ENCODE data around the gene EHMT1.

The EHMT1 gene

DNA sequence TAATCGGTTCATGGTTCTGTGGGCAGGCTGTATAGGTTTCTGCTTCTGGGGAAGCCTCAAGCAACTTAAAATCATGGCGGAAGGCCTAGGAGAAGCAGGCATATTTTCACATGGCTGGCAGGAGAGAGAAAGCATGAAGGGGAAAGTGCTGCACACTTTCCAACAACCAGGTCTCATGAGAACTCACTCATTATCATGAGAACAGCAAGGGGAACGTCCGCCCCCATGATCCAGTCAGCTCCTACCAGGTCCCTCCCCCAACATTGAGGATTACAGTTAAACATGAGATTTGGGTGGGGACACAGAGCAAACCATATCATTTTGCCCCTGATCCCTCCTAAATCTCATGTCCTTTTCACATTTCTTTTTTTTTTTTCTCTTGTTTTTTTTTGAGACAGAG is 82.1 kb downstream of the EHMT1 start:
- Histone ChIP-seq H3K9me3 (ENCODE audit: control insufficient read depth in 2 of 2, low read length in 2 of 2) (peaks cover 0 to 5% of the 10 kb centered on the region in 2 donors), H3K9ac (ENCODE audit: low read depth in 1 of 2, low read length in 2 of 2) (no peak overlapping the region), H3K36me3 (ENCODE audit: control insufficient read depth in 2 of 2, insufficient read depth in 2 of 2, low read length in 2 of 2) (peaks cover 0 to 6% of the 10 kb centered on the region in 2 donors), H3K4me1 (ENCODE audit: control insufficient read depth in 2 of 2, insufficient read depth in 2 of 2, low read length in 2 of 2) (no peaks in the 10 kb centered on the region), H3K4me3 (ENCODE audit: low read length in 2 of 2) (no peak overlapping the region), H3K27me3 (ENCODE audit: control insufficient read depth in 2 of 2, insufficient read depth in 2 of 2, low read length in 2 of 2) (no peaks in the 10 kb centered on the region), H3K27ac (ENCODE audit: low read depth in 2 of 2, low read length in 2 of 2) (no peak overlapping the region)

DNA sequence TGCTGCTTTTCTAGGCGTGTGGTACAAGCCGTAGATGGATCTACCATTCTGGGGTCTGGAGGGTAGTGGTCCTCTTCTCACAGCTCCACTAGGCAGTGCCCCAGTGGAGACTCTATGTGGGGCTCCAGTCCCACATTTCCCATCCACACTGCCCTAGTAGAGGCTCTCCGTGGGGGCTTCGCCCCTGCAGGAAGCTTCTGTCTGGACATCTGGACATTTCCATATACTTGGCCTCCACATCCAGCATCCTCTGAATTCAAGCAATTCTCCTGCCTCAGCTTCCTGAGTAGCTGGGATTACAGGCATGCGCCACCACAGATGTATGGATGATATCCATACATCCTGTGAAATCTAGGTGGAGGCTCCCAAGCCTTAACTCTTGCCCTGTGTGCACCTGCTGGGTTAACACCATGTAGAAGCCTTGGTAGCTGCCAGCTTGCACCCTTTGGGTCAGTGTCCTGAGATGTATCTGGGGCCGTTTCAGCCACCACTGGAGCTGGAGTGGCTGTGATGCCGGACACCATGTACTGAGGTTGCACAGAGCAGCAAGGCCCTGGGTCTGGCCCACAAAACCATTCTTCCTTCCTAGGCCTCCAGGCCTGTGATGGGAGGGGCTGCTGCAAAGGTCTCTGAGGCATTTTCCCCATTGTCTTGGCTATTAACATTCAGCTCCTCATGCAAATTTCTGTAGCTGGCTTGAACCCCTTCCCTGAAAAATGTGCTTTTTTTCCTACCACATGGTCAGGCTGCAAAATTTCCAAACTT is 84.0 kb downstream of the EHMT1 start:
- H3K27me3 ChIP-seq (ENCODE audit: control insufficient read depth in 2 of 2, insufficient read depth in 2 of 2, low read length in 2 of 2), result no peaks in the 10 kb centered on the region
- H3K9ac ChIP-seq (ENCODE audit: low read depth in 1 of 2, low read length in 2 of 2), result no peak overlapping the region
- H3K27ac ChIP-seq (ENCODE audit: low read depth in 2 of 2, low read length in 2 of 2), result no peak overlapping the region
- H3K36me3 ChIP-seq (ENCODE audit: control insufficient read depth in 2 of 2, insufficient read depth in 2 of 2, low read length in 2 of 2), result peaks cover 0 to 6% of the 10 kb centered on the region in 2 donors
- peaks cover 0 to 5% of the 10 kb centered on the region in 2 donors for H3K9me3 ChIP-seq (ENCODE audit: control insufficient read depth in 2 of 2, low read length in 2 of 2)
- no peaks in the 10 kb centered on the region for H3K4me1 ChIP-seq (ENCODE audit: control insufficient read depth in 2 of 2, insufficient read depth in 2 of 2, low read length in 2 of 2)
- no peak overlapping the region for H3K4me3 ChIP-seq (ENCODE audit: low read length in 2 of 2)

DNA sequence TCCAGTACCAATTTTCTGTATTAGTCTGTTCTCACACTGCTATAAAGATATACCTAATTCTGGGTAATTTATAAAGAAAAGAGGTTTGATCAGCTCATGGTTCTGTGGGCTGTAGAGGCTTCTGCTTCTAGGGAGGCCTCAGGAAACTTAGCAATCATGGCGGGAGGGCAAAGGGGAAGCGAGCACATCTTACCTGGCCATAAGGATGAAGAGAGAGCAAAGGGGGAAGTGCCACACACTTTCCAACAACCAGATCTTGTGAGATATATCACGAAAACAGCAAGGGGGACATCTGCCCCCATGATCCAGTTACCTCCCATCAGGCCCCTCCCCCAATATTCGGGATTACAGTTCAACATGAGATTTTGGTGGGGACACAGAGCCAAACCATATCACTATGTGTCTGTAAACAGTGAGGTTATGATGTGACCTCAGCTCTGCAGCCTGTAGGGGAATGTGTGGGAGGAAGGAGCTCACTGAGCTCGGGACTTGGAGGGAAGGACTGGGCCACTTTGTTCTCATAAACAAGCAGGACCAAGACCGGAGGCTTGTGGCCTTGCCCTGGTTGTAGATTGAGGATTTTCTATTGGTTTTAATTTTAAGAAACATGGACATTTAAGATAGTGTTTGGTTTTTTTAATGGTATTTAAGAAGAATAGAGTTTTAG is 85.2 kb downstream of the EHMT1 start:
- no peak overlapping the region for H3K4me3 ChIP-seq (ENCODE audit: low read length in 2 of 2)
- H3K9me3 ChIP-seq (ENCODE audit: control insufficient read depth in 2 of 2, low read length in 2 of 2), result peaks cover 0 to 5% of the 10 kb centered on the region in 2 donors
- no peaks in the 10 kb centered on the region for H3K4me1 ChIP-seq (ENCODE audit: control insufficient read depth in 2 of 2, insufficient read depth in 2 of 2, low read length in 2 of 2)
- H3K27ac ChIP-seq (ENCODE audit: low read depth in 2 of 2, low read length in 2 of 2), result no peak overlapping the region
- no peaks in the 10 kb centered on the region for H3K27me3 ChIP-seq (ENCODE audit: control insufficient read depth in 2 of 2, insufficient read depth in 2 of 2, low read length in 2 of 2)
- no peak overlapping the region for H3K9ac ChIP-seq (ENCODE audit: low read depth in 1 of 2, low read length in 2 of 2)
- H3K36me3 ChIP-seq (ENCODE audit: control insufficient read depth in 2 of 2, insufficient read depth in 2 of 2, low read length in 2 of 2), result peaks cover 0 to 6% of the 10 kb centered on the region in 2 donors

DNA sequence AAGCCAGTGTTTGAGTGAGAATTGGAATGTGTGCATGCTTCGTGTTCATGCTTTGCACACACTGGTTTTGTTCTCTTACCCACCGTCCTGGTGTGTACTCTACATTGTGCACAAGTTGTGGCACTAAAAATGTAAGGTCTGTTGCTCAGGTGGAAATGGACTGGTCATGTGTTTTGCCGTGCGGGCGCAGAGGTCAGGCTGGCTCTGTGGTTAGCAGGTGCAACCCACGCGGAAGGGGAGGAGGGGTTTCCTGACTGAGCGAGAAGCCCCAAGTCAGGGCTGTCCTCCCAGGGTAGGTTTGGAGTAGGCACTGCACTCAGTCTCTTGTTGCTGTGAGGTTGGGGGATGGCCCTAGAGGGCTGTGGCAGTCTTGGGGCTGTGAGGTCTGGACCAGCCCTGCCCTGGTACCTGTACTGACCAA is 86.6 kb downstream of the EHMT1 start:
- Histone ChIP-seq H3K4me3 (ENCODE audit: low read length in 2 of 2) (no peak overlapping the region), H3K27me3 (ENCODE audit: control insufficient read depth in 2 of 2, insufficient read depth in 2 of 2, low read length in 2 of 2) (no peaks in the 10 kb centered on the region), H3K27ac (ENCODE audit: low read depth in 2 of 2, low read length in 2 of 2) (no peak overlapping the region), H3K9ac (ENCODE audit: low read depth in 1 of 2, low read length in 2 of 2) (no peak overlapping the region), H3K4me1 (ENCODE audit: control insufficient read depth in 2 of 2, insufficient read depth in 2 of 2, low read length in 2 of 2) (no peaks in the 10 kb centered on the region), H3K9me3 (ENCODE audit: control insufficient read depth in 2 of 2, low read length in 2 of 2) (peaks cover 0 to 5% of the 10 kb centered on the region in 2 donors), H3K36me3 (ENCODE audit: control insufficient read depth in 2 of 2, insufficient read depth in 2 of 2, low read length in 2 of 2) (peaks cover 0 to 6% of the 10 kb centered on the region in 2 donors)

DNA sequence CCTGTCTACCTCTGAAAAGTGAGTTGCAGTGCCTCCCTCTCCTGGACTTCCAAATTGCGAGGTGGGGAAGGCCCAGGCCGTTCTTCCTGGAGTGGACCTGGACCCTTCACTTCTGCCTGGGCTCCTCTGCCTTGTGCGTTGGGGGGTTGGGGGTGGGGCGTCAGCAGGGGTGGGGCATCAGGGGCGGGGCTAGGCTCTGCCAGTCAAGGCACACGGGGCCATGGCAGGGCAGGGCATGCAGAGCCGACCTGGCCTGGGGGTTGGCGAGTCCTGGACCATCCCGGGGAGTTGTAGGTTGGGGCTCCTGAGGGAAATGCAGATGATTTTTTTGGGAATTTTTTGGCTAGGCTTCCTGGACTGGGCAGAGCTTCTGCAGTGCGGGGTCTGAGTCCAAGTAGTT is 87.1 kb downstream of the EHMT1 start:
- Histone ChIP-seq H3K9me3 (ENCODE audit: control insufficient read depth in 2 of 2, low read length in 2 of 2) (peaks cover 0 to 5% of the 10 kb centered on the region in 2 donors), H3K27ac (ENCODE audit: low read depth in 2 of 2, low read length in 2 of 2) (no peak overlapping the region), H3K4me3 (ENCODE audit: low read length in 2 of 2) (no peak overlapping the region), H3K9ac (ENCODE audit: low read depth in 1 of 2, low read length in 2 of 2) (no peak overlapping the region), H3K4me1 (ENCODE audit: control insufficient read depth in 2 of 2, insufficient read depth in 2 of 2, low read length in 2 of 2) (no peaks in the 10 kb centered on the region), H3K27me3 (ENCODE audit: control insufficient read depth in 2 of 2, insufficient read depth in 2 of 2, low read length in 2 of 2) (no peaks in the 10 kb centered on the region), H3K36me3 (ENCODE audit: control insufficient read depth in 2 of 2, insufficient read depth in 2 of 2, low read length in 2 of 2) (peaks cover 0 to 6% of the 10 kb centered on the region in 2 donors)

DNA sequence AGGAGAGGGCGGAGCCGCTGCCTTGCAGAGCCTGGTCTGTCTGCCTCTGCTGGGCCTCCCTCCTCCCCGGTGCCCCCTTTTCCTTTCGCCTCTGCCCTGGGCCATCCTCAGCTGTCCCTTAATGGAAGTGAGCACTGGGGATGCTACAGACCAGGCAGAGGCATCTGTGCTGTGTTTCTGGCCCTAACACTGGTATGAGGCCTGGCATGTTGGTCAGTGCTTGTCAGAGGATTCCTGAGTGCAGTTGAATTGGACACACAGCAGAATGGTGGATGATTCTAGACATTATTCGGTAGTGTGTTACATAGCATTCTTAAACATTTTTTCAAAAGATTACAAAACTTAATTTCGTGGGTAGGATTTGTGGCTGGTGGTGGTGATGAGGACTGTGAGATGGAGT is 88.6 kb downstream of the EHMT1 start:
- no peaks in the 10 kb centered on the region for H3K27me3 ChIP-seq (ENCODE audit: control insufficient read depth in 2 of 2, insufficient read depth in 2 of 2, low read length in 2 of 2)
- no peak overlapping the region for H3K4me3 ChIP-seq (ENCODE audit: low read length in 2 of 2)
- H3K36me3 ChIP-seq (ENCODE audit: control insufficient read depth in 2 of 2, insufficient read depth in 2 of 2, low read length in 2 of 2), result peaks cover 7 to 11% of the 10 kb centered on the region in 2 donors
- no peak overlapping the region for H3K9ac ChIP-seq (ENCODE audit: low read depth in 1 of 2, low read length in 2 of 2)
- no peak overlapping the region for H3K27ac ChIP-seq (ENCODE audit: low read depth in 2 of 2, low read length in 2 of 2)
- no peaks in the 10 kb centered on the region for H3K4me1 ChIP-seq (ENCODE audit: control insufficient read depth in 2 of 2, insufficient read depth in 2 of 2, low read length in 2 of 2)
- peaks cover 0 to 5% of the 10 kb centered on the region in 2 donors for H3K9me3 ChIP-seq (ENCODE audit: control insufficient read depth in 2 of 2, low read length in 2 of 2)

DNA sequence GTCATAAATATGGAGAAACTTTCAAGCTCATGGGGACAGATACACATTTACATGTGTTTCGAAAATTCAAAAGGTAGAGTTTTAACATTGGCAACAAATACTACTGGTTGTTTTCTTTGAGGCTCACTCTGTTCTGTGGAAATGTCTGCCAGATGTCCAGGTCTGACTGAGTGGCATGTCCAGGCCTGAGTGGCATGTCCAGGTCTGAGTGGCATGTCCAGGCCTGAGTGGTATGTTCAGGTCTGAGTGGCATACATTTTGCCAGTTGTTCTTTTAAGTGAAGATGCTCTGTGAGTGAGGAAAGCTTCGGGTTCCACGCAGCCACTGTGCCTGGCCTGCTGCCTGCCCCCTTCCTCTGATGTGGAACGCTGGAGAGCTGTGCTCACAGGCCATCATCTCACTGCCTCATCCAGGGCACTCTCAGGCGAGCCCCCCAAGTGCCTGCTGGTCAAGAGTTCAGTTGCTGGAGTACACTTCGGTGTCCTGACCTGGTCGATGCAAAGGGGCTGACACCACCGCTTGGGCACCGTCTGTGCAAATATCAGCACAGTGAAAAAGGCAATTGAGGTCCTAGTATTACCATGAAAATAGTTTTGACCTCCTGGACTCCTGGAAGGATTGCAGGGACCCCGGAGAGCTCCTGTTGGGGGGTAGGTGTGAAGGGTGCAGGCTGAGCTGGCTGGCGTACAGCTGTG is 89.9 kb downstream of the EHMT1 start:
- Histone ChIP-seq H3K36me3 (ENCODE audit: control insufficient read depth in 2 of 2, insufficient read depth in 2 of 2, low read length in 2 of 2) (peaks cover 7% of the 10 kb centered on the region in 2 donors), H3K9ac (ENCODE audit: low read depth in 1 of 2, low read length in 2 of 2) (no peak overlapping the region), H3K27me3 (ENCODE audit: control insufficient read depth in 2 of 2, insufficient read depth in 2 of 2, low read length in 2 of 2) (no peaks in the 10 kb centered on the region), H3K4me3 (ENCODE audit: low read length in 2 of 2) (no peak overlapping the region), H3K4me1 (ENCODE audit: control insufficient read depth in 2 of 2, insufficient read depth in 2 of 2, low read length in 2 of 2) (no peaks in the 10 kb centered on the region), H3K9me3 (ENCODE audit: control insufficient read depth in 2 of 2, low read length in 2 of 2) (no peaks in the 10 kb centered on the region), H3K27ac (ENCODE audit: low read depth in 2 of 2, low read length in 2 of 2) (no peak overlapping the region)

DNA sequence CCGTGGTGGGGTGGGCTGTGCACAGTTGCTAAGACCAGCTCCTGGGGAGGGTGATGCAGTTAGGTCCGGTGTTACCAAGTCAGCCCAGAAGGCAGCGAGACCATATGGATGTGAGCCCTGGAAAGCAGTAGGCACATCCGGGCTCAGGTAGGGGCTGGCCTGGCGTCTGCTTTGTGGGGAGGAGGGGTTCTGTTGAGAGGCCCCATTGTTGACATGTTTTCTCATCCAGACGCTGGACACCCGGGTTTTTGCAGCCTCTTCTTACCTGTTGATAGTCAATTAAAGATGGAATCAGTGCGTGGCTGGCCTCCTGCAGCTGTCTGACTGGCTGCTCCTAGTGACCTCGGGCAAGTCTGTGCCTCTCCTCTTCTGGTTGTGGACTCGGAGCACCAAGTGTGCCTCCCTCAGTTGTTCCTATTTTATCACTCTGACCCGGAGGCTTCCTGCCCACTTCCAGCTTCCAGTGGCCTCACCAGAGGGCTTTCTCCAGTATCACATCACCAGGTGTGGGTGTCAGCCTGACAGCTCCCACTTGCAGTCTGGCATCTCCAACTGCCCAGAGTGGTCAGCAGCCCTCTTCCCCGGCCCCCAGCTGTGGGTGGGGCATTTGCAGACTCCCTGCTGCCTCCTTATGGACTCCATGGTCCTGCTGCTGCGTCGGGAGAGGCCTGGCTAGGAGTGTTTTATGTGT is 90.8 kb downstream of the EHMT1 start:
- Histone ChIP-seq H3K27ac (ENCODE audit: low read depth in 2 of 2, low read length in 2 of 2) (no peak overlapping the region), H3K4me3 (ENCODE audit: low read length in 2 of 2) (no peak overlapping the region), H3K9ac (ENCODE audit: low read depth in 1 of 2, low read length in 2 of 2) (no peak overlapping the region), H3K4me1 (ENCODE audit: control insufficient read depth in 2 of 2, insufficient read depth in 2 of 2, low read length in 2 of 2) (no peaks in the 10 kb centered on the region), H3K27me3 (ENCODE audit: control insufficient read depth in 2 of 2, insufficient read depth in 2 of 2, low read length in 2 of 2) (no peaks in the 10 kb centered on the region), H3K36me3 (ENCODE audit: control insufficient read depth in 2 of 2, insufficient read depth in 2 of 2, low read length in 2 of 2) (peaks cover 7% of the 10 kb centered on the region in 2 donors), H3K9me3 (ENCODE audit: control insufficient read depth in 2 of 2, low read length in 2 of 2) (no peaks in the 10 kb centered on the region)

DNA sequence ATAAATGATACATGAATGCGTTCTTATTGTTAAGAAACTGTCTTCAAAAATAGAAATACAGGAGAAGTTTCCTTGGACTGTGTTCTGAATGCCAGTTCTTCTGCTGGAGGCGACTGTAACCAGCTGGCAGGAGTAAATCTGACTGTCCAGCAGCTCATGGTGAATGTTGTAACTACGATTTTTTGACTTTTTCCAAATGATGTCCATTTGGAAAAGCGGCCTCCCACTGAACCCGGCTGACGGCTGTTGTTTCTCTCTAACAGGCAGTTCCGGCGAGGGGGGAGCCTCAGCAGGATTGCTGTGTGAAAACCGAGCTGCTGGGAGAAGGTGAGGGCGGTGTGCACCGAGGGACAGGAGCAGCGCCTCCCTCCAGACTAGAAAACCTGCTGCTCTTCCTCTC is 91.9 kb downstream of the EHMT1 start:
- Histone ChIP-seq H3K36me3 (ENCODE audit: control insufficient read depth in 2 of 2, insufficient read depth in 2 of 2, low read length in 2 of 2) (peaks cover 7 to 12% of the 10 kb centered on the region in 2 donors), H3K27ac (ENCODE audit: low read depth in 2 of 2, low read length in 2 of 2) (no peak overlapping the region), H3K27me3 (ENCODE audit: control insufficient read depth in 2 of 2, insufficient read depth in 2 of 2, low read length in 2 of 2) (no peaks in the 10 kb centered on the region), H3K4me3 (ENCODE audit: low read length in 2 of 2) (no peak overlapping the region), H3K4me1 (ENCODE audit: control insufficient read depth in 2 of 2, insufficient read depth in 2 of 2, low read length in 2 of 2) (no peaks in the 10 kb centered on the region), H3K9ac (ENCODE audit: low read depth in 1 of 2, low read length in 2 of 2) (no peak overlapping the region), H3K9me3 (ENCODE audit: control insufficient read depth in 2 of 2, low read length in 2 of 2) (no peaks in the 10 kb centered on the region)
